GM12891 (cell line): ENCODE data around the gene RMI2.

ENCODE experiments used
- PAX5 ChIP-seq: IDR thresholded peaks from 2 replicates; pipeline ENCODE4 v1.6.1; 2011; ENCODE audit warnings: low read length, moderate library complexity, mild to moderate bottlenecking; ENCODE audit not compliant: insufficient read depth, severe bottlenecking
- POLR2A ChIP-seq: IDR thresholded peaks from 2 replicates; pipeline ENCODE4 v1.6.1; 2011; ENCODE audit warnings: low read depth, low read length, control low read depth
- POLR2AphosphoS5 ChIP-seq: IDR thresholded peaks from 2 replicates; pipeline ENCODE4 v1.6.1; 2011; ENCODE audit warnings: low read depth, low read length, control low read depth
- SPI1 ChIP-seq: IDR thresholded peaks from 2 replicates; pipeline ENCODE4 v1.6.1; 2011; ENCODE audit warnings: low read depth, low read length, control low read depth
- TAF1 ChIP-seq: IDR thresholded peaks from 2 replicates; pipeline ENCODE4 v1.6.1; 2011; ENCODE audit warnings: low read depth, low read length, control low read depth

DNA sequence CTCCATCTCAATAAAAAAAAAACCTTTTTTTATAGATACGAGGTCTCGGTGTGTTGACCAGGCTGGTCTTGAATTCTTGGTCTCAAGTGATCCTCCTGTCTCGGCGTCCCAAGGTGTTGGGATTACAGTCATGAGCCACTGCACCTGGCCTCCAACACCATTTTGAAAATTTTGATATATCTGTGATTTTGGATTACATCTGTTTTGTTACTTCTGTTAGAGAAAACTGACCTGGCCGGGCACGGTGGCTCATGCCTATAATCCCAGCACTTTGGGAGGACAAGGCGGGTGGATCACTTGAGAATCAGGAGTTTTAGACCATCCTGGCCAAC lies 18.6 kb downstream of the RMI2 start:
- TF ChIP-seq POLR2AphosphoS5 (no peak), TAF1 (no peak), POLR2A (no peak), SPI1 (no peak), PAX5 (no peak)
